ENCODE data around the gene FHIT.

DNA sequence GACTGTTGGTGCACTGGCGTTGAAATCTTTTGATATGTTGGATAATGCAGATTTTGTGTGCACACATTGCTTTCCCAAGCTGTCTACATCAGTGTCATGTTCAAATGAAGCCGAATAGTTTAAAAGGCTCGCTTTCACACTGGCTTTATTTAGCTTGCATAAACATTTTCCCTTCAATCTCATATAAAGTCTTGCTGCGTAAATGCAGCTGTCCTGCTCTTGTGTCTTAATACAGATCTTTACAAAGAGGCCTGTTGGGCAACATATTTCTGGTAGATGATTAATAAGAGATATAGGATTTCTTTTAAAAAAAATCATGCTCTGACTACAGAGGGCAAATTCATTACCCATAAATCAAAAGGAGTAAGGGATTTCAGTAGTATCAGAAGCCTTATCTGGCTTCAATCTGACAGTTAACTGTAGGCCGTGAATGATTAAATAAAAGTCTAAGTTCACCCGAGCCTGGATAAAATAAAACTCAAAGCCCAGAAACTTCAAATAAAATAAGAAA lies 937.2 kb downstream of the FHIT start:
- TF ChIP-seq POLR2A (IDR thresholded peaks at IDR 0.05; ENCODE audit: low read length): no peak
- TF ChIP-seq GATA1 (IDR thresholded peaks at IDR 0.05; ENCODE audit: low read depth, low read length): no peak

Data from erythroblast (primary cell).